Fibroblast of gingiva (primary cell): ENCODE data around the gene RPS6KA1.
"Not testable (repeated sequence)": the region's sequence is repeated elsewhere in the genome, so short reads cannot be mapped to it uniquely, and the experiment has no call there.

Source experiments
- DNase-seq: peaks from one replicate; pipeline ENCODE4 v3.0.0-alpha.2; 2011; ENCODE audit warnings: low read depth

The RPS6KA1 gene

GRCh38 chr1:26529655-26530409 is at the start of gene RPS6KA1:
Gene RPS6KA1 (plus strand): TSS chr1:26529761. CDS start chr1:26529921, 160 bp downstream.
- no peak for DNase-seq

GRCh38 chr1:26482921-26483320 is 46.6 kb upstream of the RPS6KA1 start:
- DNase-seq, result no peak

DNA sequence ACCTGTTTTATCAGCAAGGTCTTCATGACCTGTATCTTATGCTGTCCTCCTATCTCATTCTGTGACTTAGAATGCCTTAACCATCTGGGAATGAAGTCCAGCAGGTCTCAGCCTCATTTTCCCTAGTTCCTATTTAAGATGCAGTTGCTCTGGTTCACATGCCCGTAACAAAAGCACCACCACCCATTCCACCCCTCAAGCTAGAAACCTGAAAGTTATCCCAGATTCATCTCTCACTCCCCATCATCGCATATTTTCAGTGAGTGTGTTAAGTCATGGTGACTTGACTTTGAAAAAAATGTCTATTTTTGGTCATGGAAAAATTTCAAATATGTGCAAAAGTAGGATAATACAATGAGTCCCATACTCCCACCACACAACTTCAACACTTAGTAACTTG is 45.6 kb upstream of the RPS6KA1 start:
- peak; percentile 40 for DNase-seq

GRCh38 chr1:26490155-26490554 is 39.4 kb upstream of the RPS6KA1 start:
- DNase-seq, result no peak

DNA sequence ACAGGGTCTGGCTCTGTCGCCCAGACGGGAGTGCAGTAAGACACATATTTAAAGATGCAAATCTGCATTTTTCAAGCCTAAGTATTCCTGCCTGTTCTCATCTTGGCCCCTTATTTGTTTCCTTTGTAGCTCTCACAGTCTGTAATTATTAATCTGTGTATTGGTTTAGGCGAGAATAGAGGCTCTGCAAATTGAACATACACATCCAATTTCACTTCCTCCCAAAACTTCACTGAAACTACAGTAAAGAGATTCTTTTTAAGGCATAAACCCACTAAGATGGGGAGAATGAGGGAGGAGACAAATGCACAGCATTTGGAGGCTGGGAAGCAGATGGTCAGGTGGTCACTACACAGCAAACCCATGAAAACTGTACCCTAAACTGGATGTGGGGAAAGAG is 36.3 kb upstream of the RPS6KA1 start:
- no peak for DNase-seq

DNA sequence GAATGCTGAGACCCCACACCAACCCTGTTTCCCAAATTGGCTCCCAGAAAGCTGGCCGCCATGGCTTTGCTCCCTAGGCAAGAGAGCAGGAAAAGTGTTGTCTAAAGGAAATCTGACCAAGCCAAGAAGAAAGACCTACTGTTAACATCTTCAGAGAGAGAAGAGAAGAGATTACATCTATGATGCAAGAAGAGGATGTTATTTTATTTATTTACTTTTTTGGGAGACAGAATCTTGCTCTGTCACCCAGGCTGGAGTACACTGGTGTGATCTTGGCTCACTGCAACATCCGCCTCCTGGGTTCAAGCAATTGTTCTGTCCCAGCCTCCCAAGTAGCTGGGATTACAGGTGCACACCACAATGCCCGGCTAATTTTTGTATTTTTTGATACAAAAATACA is 35.6 kb upstream of the RPS6KA1 start:
- DNase-seq, result no peak

DNA sequence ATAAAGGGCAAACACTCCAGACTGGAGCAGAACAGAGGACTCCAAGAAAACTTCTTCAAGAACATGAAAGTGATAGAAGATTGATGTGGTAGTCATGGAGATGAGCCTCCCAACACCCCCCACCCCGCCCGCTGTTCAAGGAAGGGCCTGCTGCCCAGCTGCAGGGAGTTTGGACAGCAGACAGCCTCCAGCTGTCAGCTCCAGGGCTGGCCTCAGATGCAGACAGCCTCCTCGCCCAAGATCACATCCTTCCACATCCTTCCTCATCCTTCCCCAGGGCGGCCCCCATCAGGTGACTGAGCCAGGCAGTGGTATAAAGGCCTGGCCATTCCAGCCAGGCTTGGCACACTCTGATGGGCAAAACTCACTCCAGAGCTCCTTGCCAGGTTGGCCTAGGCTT is 32.7 kb upstream of the RPS6KA1 start:
- DNase-seq, result no peak

DNA sequence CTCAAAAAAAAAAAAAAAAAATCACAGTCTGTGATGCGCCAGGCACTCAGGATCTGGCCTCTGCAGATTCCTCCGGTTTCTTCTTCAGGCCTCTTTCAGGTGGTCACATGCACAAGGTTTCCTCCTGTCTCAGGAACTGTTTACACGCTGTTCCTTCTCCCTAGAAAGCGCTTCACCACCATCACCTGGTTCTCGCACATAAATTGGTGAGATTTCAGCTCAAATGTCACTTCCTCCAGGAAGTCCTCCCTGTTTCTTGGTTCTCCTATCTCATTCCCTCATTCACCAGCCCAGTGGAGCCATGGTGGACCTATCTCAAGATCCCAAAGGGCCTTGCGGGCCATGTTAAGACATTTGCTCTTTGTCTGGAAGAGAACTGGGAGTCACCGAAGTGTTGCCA is 30.7 kb upstream of the RPS6KA1 start:
- no peak for DNase-seq

DNA sequence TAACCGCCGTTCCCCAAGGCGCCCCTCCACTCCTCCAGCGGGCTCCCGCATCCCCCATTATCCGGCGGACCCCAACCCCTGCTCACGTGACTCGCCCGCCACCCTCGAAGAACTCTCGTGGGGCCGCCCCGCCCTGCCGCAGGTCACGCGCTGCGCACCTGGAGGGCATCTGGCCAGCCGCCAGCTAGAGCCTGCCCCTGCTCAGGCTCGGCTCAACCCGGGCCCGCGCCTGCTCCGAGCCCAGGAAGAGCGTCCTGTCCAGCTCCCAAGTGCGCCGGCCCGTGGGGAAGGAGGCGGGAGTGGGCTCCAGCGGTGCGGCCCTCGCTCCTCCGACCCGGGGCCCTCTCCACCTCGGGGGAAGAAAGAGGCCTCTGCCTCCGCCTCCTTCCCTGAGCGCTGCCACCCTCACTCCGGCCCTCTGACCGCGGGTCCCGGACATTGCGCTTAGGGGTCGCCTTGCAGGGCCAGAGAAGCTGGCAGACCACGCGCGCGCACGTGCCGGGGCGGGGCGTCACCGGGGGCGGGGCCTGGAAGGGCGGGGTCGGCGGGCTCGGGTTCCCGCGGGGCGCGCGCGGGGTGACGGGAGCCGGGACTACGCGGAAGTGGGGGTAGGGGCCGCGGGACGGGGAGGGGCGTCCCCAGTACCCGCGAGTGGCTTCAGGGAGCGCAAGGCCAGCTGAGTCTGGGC is 28.9 kb upstream of the RPS6KA1 start:
- peak; percentile 82 for DNase-seq

DNA sequence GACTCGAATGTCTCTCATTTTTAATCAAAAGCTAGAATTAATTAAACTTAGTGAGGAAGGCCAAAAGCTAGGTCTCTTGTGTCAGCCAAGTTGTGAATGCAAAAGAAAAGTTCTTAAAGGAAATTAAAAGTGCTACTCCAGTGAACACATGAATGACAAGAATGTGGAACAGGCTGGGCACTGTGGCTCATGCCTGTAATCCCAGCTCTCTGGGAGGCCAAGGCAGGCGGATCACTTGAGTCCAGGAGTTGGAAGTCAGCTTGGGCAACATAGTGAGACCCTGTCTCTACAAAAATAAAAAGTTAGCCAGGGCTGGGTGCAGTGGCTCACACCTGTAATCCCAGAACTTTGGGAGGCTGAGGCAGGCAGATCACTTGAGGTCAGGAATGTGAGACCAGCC is 18.9 kb upstream of the RPS6KA1 start:
- not testable (repeated sequence) for DNase-seq

DNA sequence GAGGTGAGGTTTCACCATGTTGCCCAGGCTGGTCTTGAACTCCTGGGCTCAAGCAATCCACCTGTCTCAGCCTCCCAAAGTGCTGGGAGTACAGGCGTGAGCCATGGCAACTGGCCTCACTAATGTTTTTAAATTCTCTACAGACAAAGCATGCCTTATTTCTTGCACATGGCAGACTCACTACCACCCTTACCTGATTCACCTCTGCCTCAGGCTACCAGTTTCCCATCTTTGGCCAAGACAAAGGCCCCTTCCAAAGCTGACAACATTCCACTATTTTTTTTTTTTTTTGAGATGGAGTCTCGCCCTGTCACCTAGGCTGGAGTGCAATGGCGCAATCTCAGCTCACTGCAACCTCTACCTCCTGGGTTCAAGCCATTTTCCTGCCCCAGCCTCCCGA is 13.7 kb upstream of the RPS6KA1 start:
- DNase-seq, result not testable (repeated sequence)

DNA sequence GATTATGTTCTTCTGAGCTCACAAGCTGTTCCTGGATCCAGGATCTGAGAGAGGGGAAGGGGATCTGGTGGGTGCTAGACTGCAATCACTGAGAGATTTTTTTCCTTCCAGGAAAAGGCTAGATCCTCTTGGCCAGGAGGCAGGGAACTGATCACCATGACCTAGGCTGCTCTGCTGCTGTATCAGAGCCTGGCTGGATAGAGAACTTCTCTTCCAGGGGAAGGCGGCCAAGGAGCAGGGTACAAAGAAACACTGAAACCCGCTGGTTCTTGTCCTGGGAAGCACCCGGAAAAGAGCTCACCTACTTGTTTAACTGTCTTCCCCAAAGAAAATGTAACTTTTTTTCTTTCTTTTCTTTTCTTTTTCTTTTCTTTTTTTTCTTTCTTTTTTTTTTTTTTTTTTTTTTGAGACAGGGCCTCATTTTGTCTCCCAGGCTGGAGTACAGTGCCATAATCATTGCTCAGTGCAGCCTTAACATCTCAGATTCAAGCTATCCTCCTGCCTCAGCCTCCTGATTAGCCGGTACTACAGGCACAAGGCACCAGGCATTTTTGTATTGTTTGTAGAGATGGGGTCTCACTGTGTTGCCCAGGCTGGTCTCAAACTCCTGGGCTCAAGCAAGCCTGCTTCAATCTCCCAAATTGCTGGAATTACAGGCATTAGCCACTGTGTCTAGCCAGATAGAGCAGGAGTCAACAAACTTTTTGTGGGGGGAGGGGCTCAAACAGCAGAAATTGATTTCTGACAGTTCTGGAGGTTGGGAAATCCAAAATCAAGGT is 12.4 kb upstream of the RPS6KA1 start:
- DNase-seq, result no peak

DNA sequence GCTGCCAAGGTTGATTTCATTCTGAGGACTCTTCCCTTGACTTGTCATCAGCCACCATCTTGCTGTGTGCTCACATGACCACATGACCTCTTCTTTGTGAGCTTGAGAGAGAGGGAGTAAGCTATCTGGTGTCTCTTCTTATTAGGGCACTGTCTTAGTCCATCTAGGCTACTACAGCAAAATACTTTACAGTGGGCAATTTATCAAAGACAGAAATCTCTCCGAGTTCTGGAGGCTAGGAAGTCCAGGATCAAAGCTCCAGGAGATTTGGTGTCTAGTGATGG is 11.9 kb upstream of the RPS6KA1 start:
- DNase-seq, result no peak

DNA sequence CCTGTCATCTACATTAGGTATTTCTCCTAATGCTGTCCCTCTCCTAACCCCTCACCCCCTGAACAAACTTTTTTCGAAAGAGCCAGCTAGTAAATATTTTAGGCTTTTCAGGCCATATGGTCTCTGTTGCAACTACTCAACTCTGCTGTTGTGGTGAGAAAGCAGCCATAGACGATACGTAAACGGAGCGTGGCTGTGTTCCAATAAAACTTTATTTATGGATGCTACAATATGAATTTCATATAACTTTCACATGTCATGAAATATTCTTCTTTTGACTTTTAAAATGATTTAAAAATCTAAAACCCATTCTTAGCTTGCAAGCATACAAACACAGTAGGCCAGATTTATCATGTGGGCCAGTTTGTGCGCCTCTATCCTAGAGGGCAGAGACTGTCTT is 11.2 kb upstream of the RPS6KA1 start:
- DNase-seq, result no peak

DNA sequence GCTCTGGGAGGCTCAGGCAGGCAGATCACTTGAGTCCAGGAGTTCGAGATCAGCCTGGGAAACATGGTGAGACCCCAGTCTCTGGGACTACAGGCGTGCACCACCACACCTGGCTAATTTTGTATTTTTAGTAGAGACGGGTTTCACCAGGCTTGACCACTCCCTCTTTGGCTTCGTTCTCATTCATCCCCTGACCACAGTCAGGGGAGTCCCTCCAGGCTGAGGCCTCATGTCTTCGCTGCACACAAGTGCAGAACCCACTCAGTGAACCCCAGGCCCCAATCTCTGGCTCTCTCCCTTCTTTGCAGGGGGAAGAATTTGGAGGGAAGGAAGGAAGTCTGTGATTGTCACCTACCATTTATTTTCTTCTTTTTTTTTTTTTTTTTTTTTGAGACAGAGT is 9.2 kb upstream of the RPS6KA1 start:
- DNase-seq, result no peak

GRCh38 chr1:26521669-26522030 is 7.9 kb upstream of the RPS6KA1 start:
- no peak for DNase-seq

- no peak for DNase-seq
These were observed 7.5 kb upstream of the RPS6KA1 start for GRCh38 chr1:26522073-26522472.

- no peak for DNase-seq
These were observed 5.4 kb upstream of the RPS6KA1 start for GRCh38 chr1:26524181-26524580.

- DNase-seq, result no peak
These were observed 3.3 kb upstream of the RPS6KA1 start for GRCh38 chr1:26526287-26526686.

GRCh38 chr1:26529405-26529654 is 231 bp upstream of the RPS6KA1 start:
- DNase-seq, result no peak

GRCh38 chr1:26530410-26530894 is 891 bp downstream of the RPS6KA1 start:
- no peak for DNase-seq

DNA sequence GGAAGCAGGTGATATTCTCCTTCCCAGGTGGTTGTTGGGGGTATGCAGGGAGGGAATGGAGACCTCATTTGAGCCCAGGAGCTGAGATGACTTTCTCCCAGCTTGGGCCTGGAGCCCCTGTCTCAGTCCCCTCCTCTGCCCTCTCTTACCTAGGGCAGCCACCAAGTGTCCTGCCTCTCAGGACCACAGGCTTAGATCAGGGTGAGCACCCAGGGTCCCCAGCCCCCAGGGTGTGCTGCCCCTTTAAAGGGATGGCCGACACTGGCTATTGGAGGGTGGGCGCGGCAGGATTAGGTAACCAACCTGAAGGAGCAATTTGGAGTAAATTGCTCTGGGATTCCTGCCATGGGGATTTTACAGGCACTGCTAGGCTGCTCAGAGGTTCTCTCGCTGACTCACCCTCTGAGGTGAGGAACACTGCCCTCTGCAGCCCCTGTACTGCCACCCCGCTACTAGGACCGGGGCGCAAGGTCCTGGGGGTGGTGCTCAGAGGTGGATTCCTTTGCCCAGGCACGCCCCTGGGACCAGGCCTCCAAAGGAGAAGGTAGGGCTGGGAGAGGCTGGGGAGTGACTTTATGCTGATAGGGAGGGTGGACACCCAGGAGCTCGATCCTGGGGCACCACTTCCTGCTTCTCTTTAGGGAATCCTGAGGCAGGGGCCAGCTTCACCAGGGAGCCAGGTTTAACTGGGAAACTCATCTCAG is 1.5 kb downstream of the RPS6KA1 start:
- no peak for DNase-seq

DNA sequence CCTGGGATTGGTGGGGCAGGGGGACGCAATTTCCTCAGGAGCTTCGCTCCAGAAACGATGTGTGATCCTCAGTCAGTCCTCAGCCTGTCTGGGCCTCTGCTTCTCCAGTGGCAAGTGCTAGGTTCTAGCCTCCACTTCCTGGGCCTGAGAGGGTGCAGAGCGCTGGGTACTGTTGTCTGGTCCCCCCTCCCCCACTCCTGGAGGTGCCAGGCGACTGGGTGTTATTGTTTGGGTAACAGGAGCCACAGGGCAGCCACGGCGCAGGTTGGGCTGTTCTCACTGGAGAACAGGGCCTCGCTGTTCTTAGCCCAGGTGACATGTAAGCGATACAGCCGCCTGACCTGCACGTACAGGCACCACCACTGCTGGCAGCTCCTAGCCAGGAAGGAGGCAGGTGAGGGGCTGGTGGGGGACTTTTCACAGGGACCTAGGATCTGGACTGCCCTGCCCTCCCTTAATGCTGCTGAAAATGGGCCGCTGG is 2.1 kb downstream of the RPS6KA1 start:
- no peak for DNase-seq
